HEK293 (cell line): Measurements from ENCODE around the gene PFDN6.

Source experiments
- CTCF ChIA-PET: fragments of 350-600 bp; formaldehyde crosslinking; extraction: SDS; loops from one replicate; lab custom pipeline; 2021; ENCODE audit warnings: antibody characterized with exemption; lab: Yijun Ruan, JAX
- POLR2A ChIA-PET: fragments of 300-600 bp; formaldehyde crosslinking; extraction: SDS; loops from one replicate; lab custom pipeline; 2020; ENCODE audit warnings: antibody characterized with exemption, inconsistent platforms; lab: Yijun Ruan, JAX
- H3K27ac ChIP-seq: fragments of 200-500 bp; sonication (Bioruptor generic); 2 replicates; pipeline ENCODE4 v1.5.1; 2014; ENCODE audit warnings: low read depth, low read length, control low read depth, inconsistent platforms; ENCODE audit errors: extremely low read depth
- H3K36me3 ChIP-seq, 2 experiments: fragments of 200-500 bp in 1 of 2; sonication (Bioruptor generic) in 1 of 2; 1 replicate in 1 of 2; 2 replicates in 1 of 2; pipeline ENCODE4 v1.5.1; 2014 to 2017; ENCODE audit warnings: inconsistent platforms in 2 of 2, low read length in 2 of 2; ENCODE audit not compliant: control insufficient read depth in 2 of 2, insufficient read depth in 1 of 2
- H3K4me1 ChIP-seq: fragments of 200-500 bp; sonication (Bioruptor generic); 2 replicates; pipeline ENCODE4 v1.5.1; 2014; ENCODE audit warnings: mild to moderate bottlenecking, low read length, inconsistent platforms; ENCODE audit not compliant: control insufficient read depth, insufficient read depth
- H3K4me3 ChIP-seq: 2 replicates; pipeline ENCODE4 v1.5.1; 2011; ENCODE audit warnings: low read depth, mild to moderate bottlenecking, control low read depth, low read length, moderate library complexity
- H3K9me3 ChIP-seq: fragments of 200-500 bp; sonication (Bioruptor generic); 2 replicates; pipeline ENCODE4 v1.5.1; 2014; ENCODE audit warnings: low read depth, low read length, inconsistent platforms; ENCODE audit not compliant: control insufficient read depth, insufficient read depth
- KLF9 ChIP-seq: fragments of 450-650 bp; formaldehyde crosslinking; IDR thresholded peaks from 2 replicates; pipeline ENCODE4 v1.5.1; 2016; ENCODE audit warnings: missing biosample characterization, missing genetic modification characterization, low read depth
- MZF1 ChIP-seq: fragments of 450-650 bp; formaldehyde crosslinking; IDR thresholded peaks from 2 replicates; pipeline ENCODE4 v1.5.1; 2017; ENCODE audit warnings: missing biosample characterization, missing genetic modification characterization, borderline replicate concordance
- OVOL3 ChIP-seq: fragments of 450-650 bp; formaldehyde crosslinking; IDR thresholded peaks from 2 replicates; pipeline ENCODE4 v1.5.1; 2016; ENCODE audit warnings: missing biosample characterization, missing genetic modification characterization
- TRIM28 ChIP-seq: IDR thresholded peaks from 2 replicates; pipeline ENCODE4 v1.6.1; 2011; ENCODE audit warnings: low read length, control low read depth, borderline replicate concordance
- ZNF202 ChIP-seq: fragments of 450-650 bp; formaldehyde crosslinking; IDR thresholded peaks from 2 replicates; pipeline ENCODE4 v1.5.1; 2016; ENCODE audit warnings: missing biosample characterization, missing genetic modification characterization, borderline replicate concordance
- ZNF324 ChIP-seq: fragments of 450-650 bp; formaldehyde crosslinking; IDR thresholded peaks from 2 replicates; pipeline ENCODE4 v1.5.1; 2016; ENCODE audit warnings: missing biosample characterization, missing genetic modification characterization
- ZNF354C ChIP-seq: fragments of 450-650 bp; formaldehyde crosslinking; IDR thresholded peaks from 2 replicates; pipeline ENCODE4 v1.5.1; 2016; ENCODE audit warnings: missing biosample characterization, missing genetic modification characterization, low read depth, borderline replicate concordance
- ZNF560 ChIP-seq: fragments of 450-650 bp; formaldehyde crosslinking; IDR thresholded peaks from 2 replicates; pipeline ENCODE4 v1.5.1; 2017; ENCODE audit warnings: missing biosample characterization, missing genetic modification characterization, borderline replicate concordance
- ZNF621 ChIP-seq: fragments of 450-650 bp; formaldehyde crosslinking; IDR thresholded peaks from 2 replicates; pipeline ENCODE4 v1.5.1; 2017; ENCODE audit warnings: missing biosample characterization, missing genetic modification characterization
- ZNF623 ChIP-seq: fragments of 450-650 bp; formaldehyde crosslinking; IDR thresholded peaks from 2 replicates; pipeline ENCODE4 v1.5.1; 2016; ENCODE audit warnings: missing biosample characterization, missing genetic modification characterization
- ZNF626 ChIP-seq: fragments of 450-650 bp; sonication (Bioruptor Pico); formaldehyde crosslinking; IDR thresholded peaks from 2 replicates; pipeline ENCODE4 v1.5.1; 2018; ENCODE audit warnings: missing biosample characterization, missing genetic modification characterization, inconsistent platforms
- ZNF629 ChIP-seq: fragments of 450-650 bp; formaldehyde crosslinking; IDR thresholded peaks from 2 replicates; pipeline ENCODE4 v1.5.1; 2017; ENCODE audit warnings: missing biosample characterization, missing genetic modification characterization
- ZNF670 ChIP-seq: fragments of 450-650 bp; formaldehyde crosslinking; IDR thresholded peaks from 2 replicates; pipeline ENCODE4 v1.5.1; 2016; ENCODE audit warnings: missing biosample characterization, missing genetic modification characterization, low read depth
- ZNF701 ChIP-seq: fragments of 450-650 bp; formaldehyde crosslinking; IDR thresholded peaks from 2 replicates; pipeline ENCODE4 v1.5.1; 2016; ENCODE audit warnings: missing biosample characterization, missing genetic modification characterization
- TF ChIP-seq, protein P1 (sequence below): fragments of 450-650 bp; formaldehyde crosslinking; IDR thresholded peaks from 2 replicates; pipeline ENCODE4 v1.5.1; 2016; ENCODE audit warnings: missing biosample characterization, missing genetic modification characterization
- TF ChIP-seq, protein P2 (sequence below): fragments of 450-650 bp; formaldehyde crosslinking; IDR thresholded peaks from 2 replicates; pipeline ENCODE4 v1.5.1; 2016; ENCODE audit warnings: missing biosample characterization, missing genetic modification characterization
- TF ChIP-seq, protein P3 (sequence below): fragments of 450-650 bp; formaldehyde crosslinking; IDR thresholded peaks from 2 replicates; pipeline ENCODE4 v1.5.1; 2017; ENCODE audit warnings: missing biosample characterization, missing genetic modification characterization
- TF ChIP-seq, protein P4 (sequence below): fragments of 450-650 bp; formaldehyde crosslinking; IDR thresholded peaks from 2 replicates; pipeline ENCODE4 v1.5.1; 2016; ENCODE audit warnings: missing biosample characterization, missing genetic modification characterization

Gene PFDN6

DNA sequence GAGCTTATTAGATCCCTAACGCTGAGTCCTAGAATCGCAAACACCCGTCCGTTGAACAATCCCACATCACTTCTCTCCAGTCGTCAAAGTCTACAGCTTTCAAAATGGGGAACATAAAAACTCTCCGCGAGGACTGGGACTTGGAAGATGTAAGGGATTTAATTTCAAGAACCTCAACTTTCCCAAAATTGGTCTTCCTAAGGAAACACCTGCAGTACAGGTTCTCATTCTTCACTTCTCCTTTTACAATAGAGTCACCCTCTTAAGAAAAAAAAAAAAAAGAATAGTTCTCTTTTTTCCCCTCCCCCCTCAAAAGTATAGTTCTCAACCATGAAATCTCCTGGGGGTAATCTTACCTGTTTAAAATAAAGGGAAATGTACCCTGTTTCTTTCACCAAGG, 34.7 kb downstream of the PFDN6 start:
- no peak for TF ChIP-seq ZNF324 (tag by site-specific recombination)
- no peak for TF ChIP-seq ZNF621 (tag by site-specific recombination)
- TF ChIP-seq, protein P1, sequence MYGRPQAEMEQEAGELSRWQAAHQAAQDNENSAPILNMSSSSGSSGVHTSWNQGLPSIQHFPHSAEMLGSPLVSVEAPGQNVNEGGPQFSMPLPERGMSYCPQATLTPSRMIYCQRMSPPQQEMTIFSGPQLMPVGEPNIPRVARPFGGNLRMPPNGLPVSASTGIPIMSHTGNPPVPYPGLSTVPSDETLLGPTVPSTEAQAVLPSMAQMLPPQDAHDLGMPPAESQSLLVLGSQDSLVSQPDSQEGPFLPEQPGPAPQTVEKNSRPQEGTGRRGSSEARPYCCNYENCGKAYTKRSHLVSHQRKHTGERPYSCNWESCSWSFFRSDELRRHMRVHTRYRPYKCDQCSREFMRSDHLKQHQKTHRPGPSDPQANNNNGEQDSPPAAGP (tag by site-specific recombination): no peak
- TF ChIP-seq, protein P2, sequence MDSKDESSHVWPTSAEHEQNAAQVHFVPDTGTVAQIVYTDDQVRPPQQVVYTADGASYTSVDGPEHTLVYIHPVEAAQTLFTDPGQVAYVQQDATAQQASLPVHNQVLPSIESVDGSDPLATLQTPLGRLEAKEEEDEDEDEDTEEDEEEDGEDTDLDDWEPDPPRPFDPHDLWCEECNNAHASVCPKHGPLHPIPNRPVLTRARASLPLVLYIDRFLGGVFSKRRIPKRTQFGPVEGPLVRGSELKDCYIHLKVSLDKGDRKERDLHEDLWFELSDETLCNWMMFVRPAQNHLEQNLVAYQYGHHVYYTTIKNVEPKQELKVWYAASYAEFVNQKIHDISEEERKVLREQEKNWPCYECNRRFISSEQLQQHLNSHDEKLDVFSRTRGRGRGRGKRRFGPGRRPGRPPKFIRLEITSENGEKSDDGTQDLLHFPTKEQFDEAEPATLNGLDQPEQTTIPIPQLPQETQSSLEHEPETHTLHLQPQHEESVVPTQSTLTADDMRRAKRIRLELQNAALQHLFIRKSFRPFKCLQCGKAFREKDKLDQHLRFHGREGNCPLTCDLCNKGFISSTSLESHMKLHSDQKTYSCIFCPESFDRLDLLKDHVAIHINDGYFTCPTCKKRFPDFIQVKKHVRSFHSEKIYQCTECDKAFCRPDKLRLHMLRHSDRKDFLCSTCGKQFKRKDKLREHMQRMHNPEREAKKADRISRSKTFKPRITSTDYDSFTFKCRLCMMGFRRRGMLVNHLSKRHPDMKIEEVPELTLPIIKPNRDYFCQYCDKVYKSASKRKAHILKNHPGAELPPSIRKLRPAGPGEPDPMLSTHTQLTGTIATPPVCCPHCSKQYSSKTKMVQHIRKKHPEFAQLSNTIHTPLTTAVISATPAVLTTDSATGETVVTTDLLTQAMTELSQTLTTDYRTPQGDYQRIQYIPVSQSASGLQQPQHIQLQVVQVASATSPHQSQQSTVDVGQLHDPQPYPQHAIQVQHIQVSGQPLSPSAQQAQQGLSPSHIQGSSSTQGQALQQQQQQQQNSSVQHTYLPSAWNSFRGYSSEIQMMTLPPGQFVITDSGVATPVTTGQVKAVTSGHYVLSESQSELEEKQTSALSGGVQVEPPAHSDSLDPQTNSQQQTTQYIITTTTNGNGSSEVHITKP (tag by site-specific recombination): no peak
- TF ChIP-seq ZNF626: no peak
- TF ChIP-seq ZNF560 (tag by site-specific recombination): no peak
- TF ChIP-seq, protein P3, sequence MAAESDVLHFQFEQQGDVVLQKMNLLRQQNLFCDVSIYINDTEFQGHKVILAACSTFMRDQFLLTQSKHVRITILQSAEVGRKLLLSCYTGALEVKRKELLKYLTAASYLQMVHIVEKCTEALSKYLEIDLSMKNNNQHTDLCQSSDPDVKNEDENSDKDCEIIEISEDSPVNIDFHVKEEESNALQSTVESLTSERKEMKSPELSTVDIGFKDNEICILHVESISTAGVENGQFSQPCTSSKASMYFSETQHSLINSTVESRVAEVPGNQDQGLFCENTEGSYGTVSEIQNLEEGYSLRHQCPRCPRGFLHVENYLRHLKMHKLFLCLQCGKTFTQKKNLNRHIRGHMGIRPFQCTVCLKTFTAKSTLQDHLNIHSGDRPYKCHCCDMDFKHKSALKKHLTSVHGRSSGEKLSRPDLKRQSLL (tag by site-specific recombination): no peak
- no peak for TF ChIP-seq KLF9
- no peak for TF ChIP-seq TRIM28
- TF ChIP-seq ZNF623: no peak
- TF ChIP-seq MZF1: no peak
- TF ChIP-seq ZNF701 (tag by site-specific recombination): no peak
- no peak for TF ChIP-seq ZNF629 (tag by site-specific recombination)
- TF ChIP-seq ZNF354C (tag by site-specific recombination): no peak
- TF ChIP-seq ZNF670 (tag by site-specific recombination): no peak
- no peak for TF ChIP-seq OVOL3 (tag by site-specific recombination)
- TF ChIP-seq ZNF202: no peak
- TF ChIP-seq, protein P4, sequence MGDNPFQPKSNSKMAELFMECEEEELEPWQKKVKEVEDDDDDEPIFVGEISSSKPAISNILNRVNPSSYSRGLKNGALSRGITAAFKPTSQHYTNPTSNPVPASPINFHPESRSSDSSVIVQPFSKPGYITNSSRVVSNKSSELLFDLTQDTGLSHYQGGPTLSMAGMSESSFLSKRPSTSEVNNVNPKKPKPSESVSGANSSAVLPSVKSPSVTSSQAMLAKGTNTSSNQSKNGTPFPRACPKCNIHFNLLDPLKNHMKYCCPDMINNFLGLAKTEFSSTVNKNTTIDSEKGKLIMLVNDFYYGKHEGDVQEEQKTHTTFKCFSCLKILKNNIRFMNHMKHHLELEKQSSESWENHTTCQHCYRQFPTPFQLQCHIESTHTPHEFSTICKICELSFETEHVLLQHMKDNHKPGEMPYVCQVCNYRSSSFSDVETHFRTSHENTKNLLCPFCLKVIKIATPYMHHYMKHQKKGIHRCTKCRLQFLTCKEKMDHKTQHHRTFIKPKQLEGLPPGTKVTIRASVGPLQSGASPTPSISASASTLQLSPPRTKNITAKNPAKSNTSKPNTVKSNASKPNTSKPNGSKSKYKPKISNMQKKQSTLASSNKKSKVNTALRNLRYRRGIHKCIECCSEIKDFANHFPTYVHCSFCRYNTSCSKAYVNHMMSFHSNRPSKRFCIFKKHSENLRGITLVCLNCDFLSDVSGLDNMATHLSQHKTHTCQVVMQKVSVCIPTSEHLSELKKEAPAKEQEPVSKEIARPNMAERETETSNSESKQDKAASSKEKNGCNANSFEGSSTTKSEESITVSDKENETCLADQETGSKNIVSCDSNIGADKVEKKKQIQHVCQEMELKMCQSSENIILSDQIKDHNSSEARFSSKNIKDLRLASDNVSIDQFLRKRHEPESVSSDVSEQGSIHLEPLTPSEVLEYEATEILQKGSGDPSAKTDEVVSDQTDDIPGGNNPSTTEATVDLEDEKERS (tag by site-specific recombination): no peak
- no peaks in the 10 kb centered on the region for H3K9me3 ChIP-seq

More for the DNA sequence above, 34.7 kb downstream of the PFDN6 start:
- ChIA-PET POLR2A (interaction anchor here (1.1 to 1.7 kb wide), 2 partner anchors 11 to 130 kb away, joined by 6 to 9 read pairs; partner anchors contain the start of gene ZBTB9), CTCF (interaction anchor here (1.0 to 1.5 kb wide), 3 partner anchors 12 to 66 kb away, joined by 3 to 5 read pairs (median 4); no protein-coding TSS in a partner anchor)
- Histone ChIP-seq H3K4me3 (no peak overlapping the region), H3K4me1 (peaks cover 15% of the 10 kb centered on the region), H3K36me3 (peaks cover 9 to 24% of the 10 kb centered on the region in 2 experiments), H3K27ac (no peak overlapping the region)
